ENCODE measurements around the gene PLEKHG5. TPM values are rescaled to one million over a fixed set of nuclear protein-coding genes. Genes with fewer than 3 reads are reported as not detected.
A peak's percentile ranks its signal among the peaks of the same experiment; 100 is the strongest.

The PLEKHG5 gene, protein sequence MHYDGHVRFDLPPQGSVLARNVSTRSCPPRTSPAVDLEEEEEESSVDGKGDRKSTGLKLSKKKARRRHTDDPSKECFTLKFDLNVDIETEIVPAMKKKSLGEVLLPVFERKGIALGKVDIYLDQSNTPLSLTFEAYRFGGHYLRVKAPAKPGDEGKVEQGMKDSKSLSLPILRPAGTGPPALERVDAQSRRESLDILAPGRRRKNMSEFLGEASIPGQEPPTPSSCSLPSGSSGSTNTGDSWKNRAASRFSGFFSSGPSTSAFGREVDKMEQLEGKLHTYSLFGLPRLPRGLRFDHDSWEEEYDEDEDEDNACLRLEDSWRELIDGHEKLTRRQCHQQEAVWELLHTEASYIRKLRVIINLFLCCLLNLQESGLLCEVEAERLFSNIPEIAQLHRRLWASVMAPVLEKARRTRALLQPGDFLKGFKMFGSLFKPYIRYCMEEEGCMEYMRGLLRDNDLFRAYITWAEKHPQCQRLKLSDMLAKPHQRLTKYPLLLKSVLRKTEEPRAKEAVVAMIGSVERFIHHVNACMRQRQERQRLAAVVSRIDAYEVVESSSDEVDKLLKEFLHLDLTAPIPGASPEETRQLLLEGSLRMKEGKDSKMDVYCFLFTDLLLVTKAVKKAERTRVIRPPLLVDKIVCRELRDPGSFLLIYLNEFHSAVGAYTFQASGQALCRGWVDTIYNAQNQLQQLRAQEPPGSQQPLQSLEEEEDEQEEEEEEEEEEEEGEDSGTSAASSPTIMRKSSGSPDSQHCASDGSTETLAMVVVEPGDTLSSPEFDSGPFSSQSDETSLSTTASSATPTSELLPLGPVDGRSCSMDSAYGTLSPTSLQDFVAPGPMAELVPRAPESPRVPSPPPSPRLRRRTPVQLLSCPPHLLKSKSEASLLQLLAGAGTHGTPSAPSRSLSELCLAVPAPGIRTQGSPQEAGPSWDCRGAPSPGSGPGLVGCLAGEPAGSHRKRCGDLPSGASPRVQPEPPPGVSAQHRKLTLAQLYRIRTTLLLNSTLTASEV
- total RNA-seq, result 10 to 100 TPM in 1 of 2 donors, 1 to 10 TPM in 1; 8.9 to 13.0 TPM
- long read RNA-seq, donor 1, full-length matches to known transcripts, result 1 of 5 reads
- long read RNA-seq, donor 1, partial matches to known transcripts, result 3 of 5 reads
- long read RNA-seq, donor 1, other reads (novel, unspliced or antisense), result 1 of 5 reads
- long read RNA-seq, donor 2, partial matches to known transcripts, result 1 of 3 reads
- long read RNA-seq, donor 2, other reads (novel, unspliced or antisense), result 2 of 3 reads

- no peak for DNase-seq (ENCODE audit: low spot score)
- intact Hi-C loops (cut with DNase I), result no loop called here
These were observed at the start of gene PLEKHG5 for GRCh38 chr1:6491480-6491962. Gene PLEKHG5, minus strand, starts transcription at chr1:6491667. Its CDS starts 14,096 bp downstream, at chr1:6477571.

GRCh38 chr1:6538956-6539355 lies 47.5 kb upstream of the PLEKHG5 start:
- DNase-seq (ENCODE audit: low spot score), result no peak
- intact Hi-C loops (cut with DNase I), result no loop called here

DNA sequence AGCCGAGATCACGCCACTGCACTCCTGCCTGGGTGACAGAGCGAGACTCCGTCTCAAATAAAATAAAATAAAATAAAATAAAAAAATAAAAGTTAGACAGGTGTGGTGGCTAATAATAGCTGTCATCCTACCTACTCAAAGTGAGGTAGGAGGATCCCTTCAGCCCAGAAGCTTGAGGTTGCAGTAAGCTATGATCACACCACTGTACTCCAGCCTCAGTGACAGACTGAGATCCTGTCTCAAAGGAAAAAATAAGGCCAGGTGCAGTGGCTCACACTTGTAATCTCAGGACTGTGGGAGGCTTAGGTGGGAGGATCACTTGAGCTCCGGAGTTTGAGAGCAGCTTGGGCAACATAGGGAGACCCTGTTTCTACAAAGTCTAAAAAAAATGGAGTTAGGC lies 44.8 kb upstream of the PLEKHG5 start:
- intact Hi-C loops (cut with DNase I), result no loop called here
- DNase-seq (ENCODE audit: low spot score), result no peak

GRCh38 chr1:6535214-6535613 lies 43.7 kb upstream of the PLEKHG5 start:
- peak; percentile 20 for DNase-seq (ENCODE audit: low spot score)
- intact Hi-C loops (cut with DNase I), result no loop called here

- intact Hi-C loops (cut with DNase I), result no loop called here
- peak; percentile 31 for DNase-seq (ENCODE audit: low spot score)
These were observed 42.9 kb upstream of the PLEKHG5 start for GRCh38 chr1:6534248-6534822.

DNA sequence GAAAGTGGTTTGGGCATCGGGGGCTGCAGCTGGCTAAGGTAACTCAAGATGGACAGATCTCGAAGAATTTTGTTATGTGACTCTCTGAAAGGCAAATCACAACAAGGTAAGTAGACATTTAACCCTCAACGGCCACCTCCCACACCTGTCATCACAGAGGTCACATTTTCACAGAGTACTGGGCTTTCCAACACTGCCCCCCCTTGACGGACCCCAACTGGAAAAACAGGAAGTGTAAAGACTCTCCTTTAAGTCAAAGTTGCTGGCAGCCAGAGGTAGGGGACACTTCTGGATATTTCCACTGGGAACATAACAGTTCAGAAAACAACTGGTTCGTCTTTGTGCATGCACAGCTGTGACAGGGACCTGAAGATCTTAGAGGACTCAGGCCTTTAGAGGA lies 40.5 kb upstream of the PLEKHG5 start:
- intact Hi-C loops (cut with DNase I), result no loop called here
- DNase-seq (ENCODE audit: low spot score), result peak; percentile 43

- peak; percentile 64 for DNase-seq (ENCODE audit: low spot score)
- intact Hi-C loops (cut with DNase I), result no loop called here
These were observed 39.2 kb upstream of the PLEKHG5 start for GRCh38 chr1:6530504-6531160.

- peak; percentile 38 for DNase-seq (ENCODE audit: low spot score)
- intact Hi-C loops (cut with DNase I), result no loop called here
These were observed 37.0 kb upstream of the PLEKHG5 start for GRCh38 chr1:6528492-6528891.

- intact Hi-C loops (cut with DNase I), result no loop called here
- DNase-seq (ENCODE audit: low spot score), result peak; percentile 35
These were observed 34.8 kb upstream of the PLEKHG5 start for GRCh38 chr1:6526316-6526715.

DNA sequence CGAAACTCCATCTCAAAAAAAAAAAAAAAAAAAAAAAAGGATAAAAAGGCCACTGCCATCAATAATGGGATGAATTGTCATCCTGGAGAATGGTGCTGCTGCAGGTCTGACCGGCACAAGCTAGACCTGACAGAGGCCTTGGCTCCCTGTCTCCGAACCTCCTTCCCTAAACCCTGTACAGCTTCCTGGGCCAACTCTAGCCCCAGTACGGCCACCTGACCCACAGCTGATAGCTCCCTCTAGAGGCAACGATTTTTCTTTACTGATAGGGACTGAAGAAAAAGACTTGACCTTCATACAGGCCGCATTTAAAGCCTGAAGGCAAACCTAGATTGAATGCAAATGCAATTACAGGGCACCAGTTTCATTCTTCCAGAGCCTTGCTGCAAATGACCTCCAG lies 32.1 kb upstream of the PLEKHG5 start:
- peak; percentile 74 for DNase-seq (ENCODE audit: low spot score)
- intact Hi-C loops (cut with DNase I), result no loop called here

DNA sequence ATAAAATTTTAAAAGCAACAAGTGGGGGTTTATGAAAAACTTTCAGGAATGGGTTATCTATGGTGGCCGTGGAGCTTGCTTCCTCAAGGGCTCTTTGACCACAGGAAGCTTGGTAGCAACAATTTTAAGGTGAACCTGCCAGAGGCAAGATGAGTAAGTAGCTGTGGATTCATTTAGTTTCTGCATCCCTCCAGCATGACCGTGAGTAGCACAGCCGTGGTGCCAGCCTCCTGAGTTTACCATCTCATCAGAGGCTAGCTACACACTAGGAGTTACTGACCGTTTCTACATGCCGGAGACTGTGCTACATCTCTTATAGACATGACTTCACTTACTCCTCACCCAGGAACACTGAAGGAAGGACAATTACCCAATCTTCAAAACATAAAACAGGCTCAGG lies 30.1 kb upstream of the PLEKHG5 start:
- peak; percentile 9 for DNase-seq (ENCODE audit: low spot score)
- intact Hi-C loops (cut with DNase I), result no loop called here

- DNase-seq (ENCODE audit: low spot score), result peak; percentile 91
- intact Hi-C loops (cut with DNase I), result no loop called here
These were observed 28.6 kb upstream of the PLEKHG5 start for GRCh38 chr1:6519935-6520671.

- DNase-seq (ENCODE audit: low spot score), result no peak
These were observed 28.0 kb upstream of the PLEKHG5 start for GRCh38 chr1:6519491-6519934.

GRCh38 chr1:6517435-6517851 lies 26.0 kb upstream of the PLEKHG5 start:
- no peak for DNase-seq (ENCODE audit: low spot score)

More at GRCh38 chr1:6519491-6519934, 28.0 kb upstream of the PLEKHG5 start:
- intact Hi-C loops (cut with DNase I), result no loop called here

GRCh38 chr1:6515771-6516170 lies 24.3 kb upstream of the PLEKHG5 start:
- intact Hi-C loops (cut with DNase I), result no loop called here
- no peak for DNase-seq (ENCODE audit: low spot score)

More at GRCh38 chr1:6517435-6517851, 26.0 kb upstream of the PLEKHG5 start:
- intact Hi-C loops (cut with DNase I), result no loop called here

GRCh38 chr1:6513320-6513801 lies 21.9 kb upstream of the PLEKHG5 start:
- DNase-seq (ENCODE audit: low spot score), result no peak
- intact Hi-C loops (cut with DNase I), result no loop called here

- intact Hi-C loops (cut with DNase I), result no loop called here
- no peak for DNase-seq (ENCODE audit: low spot score)
These were observed 21.4 kb upstream of the PLEKHG5 start for GRCh38 chr1:6512908-6513280.

Measured in posterior vena cava (tissue), 2 donors.